OCI-LY3 (cell line): ENCODE measurements around the gene FAM240A.

ENCODE experiments used
- CTCF ChIP-seq: fragments of 200-600, 300-600 bp; sonication (generic); IDR thresholded peaks from 2 replicates; pipeline ENCODE4 v1.5.1; 2014; ENCODE audit warnings: antibody characterized with exemption, low read length, low read depth
- EZH2phosphoT487 ChIP-seq: fragments of 200-600 bp; shearing (Covaris generic); IDR thresholded peaks from 2 replicates; pipeline ENCODE4 v1.6.1; 2018; ENCODE audit warnings: antibody characterized with exemption, mixed run types, low read depth

GRCh38 chr3:46573701-46574100, 38.6 kb upstream of the FAM240A start:
- TF ChIP-seq CTCF, result no peak
- TF ChIP-seq EZH2phosphoT487, result no peak
